Stimulated activated CD4-positive, alpha-beta T cell treated with anti-CD3 and anti-CD28 coated beads, TNF-alpha, amount 100 ng/mL, for 4 hours (primary cell): Measurements from ENCODE around the gene ZNG1C.
"Not testable (repeated sequence)": the region's sequence is repeated elsewhere in the genome, so short reads cannot be mapped to it uniquely, and the experiment has no call there.

Experiments
- DNase-seq, 3 experiments: peaks; one replicate each; pipeline ENCODE4 v3.0.0-alpha.2; 2020; ENCODE audit warnings: low read depth in 3 of 3

ZNG1C gene

DNA sequence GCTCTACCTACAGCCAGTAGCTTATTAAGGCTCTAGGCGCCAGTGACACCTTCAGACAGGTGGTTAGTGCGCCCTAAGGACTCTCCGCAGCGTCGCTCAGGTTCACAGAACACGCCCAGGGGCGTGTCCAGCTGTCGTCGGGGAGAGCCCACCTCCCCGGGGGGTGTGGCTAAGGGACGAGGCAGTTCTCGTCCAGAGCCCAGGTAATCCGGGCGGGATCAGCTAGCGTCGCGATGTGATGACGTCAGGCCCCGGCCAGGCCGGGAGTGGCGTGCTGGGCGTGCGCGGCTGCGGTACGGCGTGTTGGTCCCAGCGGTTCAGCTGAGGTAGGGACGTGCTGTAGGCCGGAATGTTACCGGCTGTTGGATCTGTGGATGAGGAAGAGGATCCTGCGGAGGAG, at the start of gene ZNG1C:
TSS of gene ZNG1C (plus strand) at position 301 of the 400 bp plus-strand sequence. CDS start at position 350, 49 bp downstream.
- not testable (repeated sequence) for DNase-seq

DNA sequence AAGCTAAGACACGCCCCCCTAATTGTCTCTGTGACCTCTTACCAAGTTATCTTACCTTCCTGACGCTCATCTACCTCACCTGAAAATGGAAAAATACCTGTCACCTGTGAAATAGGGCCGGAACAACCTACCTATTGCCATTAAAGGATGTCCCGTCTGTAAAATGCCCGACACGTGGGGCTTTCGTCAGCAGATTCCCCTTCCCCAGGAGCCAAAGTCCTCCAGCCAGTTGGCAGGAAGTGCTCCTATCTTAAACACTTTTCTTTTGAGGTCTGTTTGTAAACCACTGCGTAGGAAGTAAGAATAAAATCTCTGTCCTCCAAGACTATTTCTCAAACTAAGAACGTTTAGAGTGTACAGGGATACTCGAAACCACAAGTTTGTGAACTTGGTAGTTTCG, 654 bp downstream of the ZNG1C start:
- DNase-seq, result not testable (repeated sequence)

DNA sequence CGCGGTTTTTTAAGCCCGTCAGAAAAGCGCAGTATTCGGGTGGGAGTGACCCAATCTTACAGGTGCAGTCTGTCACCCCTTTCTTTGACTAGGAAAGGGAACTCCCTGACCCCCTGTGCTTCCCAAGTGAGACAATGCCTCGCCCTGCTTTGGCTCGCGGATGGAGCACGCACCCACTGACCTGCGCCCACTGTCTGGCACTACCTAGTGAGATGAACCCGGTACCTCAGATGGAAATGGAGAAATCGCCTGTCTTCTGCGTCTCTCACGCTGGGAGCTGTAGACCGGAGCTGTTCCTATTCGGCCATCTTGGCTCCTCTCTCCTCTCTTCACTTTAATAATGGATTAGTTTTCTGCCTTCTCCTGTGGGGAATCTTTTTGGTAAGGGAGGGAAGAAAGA, 39.3 kb downstream of the ZNG1C start:
- not testable (repeated sequence) for DNase-seq

DNA sequence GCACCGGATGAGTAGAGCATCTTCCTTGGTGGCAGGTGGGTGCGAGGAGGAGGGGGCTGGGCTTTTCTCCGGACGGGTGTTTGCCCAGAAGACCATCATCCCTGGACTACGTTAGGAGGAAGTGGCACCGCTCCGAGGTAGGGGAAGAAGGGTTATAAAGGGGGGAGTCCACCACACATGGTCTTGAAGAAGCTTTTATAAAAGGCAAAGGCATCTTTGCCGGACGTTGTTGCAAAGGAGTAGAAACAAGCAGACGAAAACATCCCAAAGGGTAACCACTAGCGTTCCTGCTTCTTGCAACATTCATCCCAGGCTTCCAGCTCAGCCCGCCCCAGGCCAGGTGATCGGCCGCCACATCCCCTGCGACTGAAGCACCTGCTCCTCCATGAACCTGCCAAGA, 60.8 kb downstream of the ZNG1C start, which contains the start of gene FOXD4L3:
TSS of gene FOXD4L3 (plus strand) at position 301 of the 400 bp plus-strand sequence. CDS start at position 386, 85 bp downstream.
- not testable (repeated sequence) for DNase-seq

DNA sequence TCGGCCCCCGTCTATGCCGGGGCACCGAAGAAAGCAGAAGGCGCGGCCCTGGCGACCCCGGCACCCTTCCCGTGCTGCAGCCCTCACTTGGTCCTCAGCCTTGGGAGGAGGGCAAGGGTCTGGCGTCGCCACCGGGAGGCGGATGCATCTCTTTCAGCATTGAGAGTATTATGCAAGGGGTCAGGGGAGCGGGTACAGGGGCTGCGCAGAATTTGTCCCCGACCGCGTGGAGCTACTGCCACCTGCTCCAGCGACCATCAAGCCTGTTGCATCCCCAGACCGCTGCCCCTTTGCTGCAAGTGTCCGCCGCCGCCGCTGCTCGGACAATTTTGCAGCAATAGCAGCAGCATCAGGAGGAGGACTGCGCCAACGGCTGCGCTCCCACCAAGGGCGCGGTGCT, 62.0 kb downstream of the ZNG1C start:
- DNase-seq, result not testable (repeated sequence)

DNA sequence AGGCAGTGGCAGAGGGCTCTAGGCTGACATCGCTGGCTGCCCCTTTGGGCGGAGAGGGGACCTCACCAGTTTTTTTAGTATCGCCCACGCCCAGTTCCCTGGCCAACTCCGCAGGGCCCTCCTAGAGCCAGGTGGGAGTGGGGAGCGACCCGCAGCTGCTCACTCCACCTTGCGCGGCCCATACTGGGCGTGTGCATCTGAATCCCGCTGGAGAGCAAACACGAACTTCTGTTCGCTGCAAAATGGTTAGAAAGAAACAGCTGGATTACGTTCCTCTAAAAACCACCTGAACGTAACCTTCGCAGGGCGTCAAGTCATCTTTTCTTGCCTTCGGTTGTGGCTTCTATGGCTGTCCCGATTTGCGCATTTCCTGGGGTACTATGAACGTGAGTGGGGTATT, 62.4 kb downstream of the ZNG1C start:
- not testable (repeated sequence) for DNase-seq

DNA sequence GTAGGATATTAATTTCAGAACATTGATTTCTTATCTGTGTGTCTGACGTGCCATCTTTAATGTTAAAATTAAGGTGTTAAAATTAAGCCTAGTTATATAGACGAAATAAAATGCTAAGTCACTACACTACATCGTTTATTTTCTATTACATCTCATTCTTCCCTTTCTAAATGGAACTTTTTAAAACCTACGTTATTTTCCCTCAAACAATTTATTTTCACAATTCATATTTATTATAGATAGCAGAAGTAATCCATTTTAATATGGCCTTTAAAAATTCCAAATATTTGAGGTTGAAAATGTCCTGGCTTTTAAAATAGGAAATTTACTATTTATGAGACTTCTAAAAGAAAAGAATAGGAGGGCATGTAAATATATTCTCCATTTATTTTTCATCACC, 63.0 kb downstream of the ZNG1C start:
- DNase-seq, result not testable (repeated sequence)

DNA sequence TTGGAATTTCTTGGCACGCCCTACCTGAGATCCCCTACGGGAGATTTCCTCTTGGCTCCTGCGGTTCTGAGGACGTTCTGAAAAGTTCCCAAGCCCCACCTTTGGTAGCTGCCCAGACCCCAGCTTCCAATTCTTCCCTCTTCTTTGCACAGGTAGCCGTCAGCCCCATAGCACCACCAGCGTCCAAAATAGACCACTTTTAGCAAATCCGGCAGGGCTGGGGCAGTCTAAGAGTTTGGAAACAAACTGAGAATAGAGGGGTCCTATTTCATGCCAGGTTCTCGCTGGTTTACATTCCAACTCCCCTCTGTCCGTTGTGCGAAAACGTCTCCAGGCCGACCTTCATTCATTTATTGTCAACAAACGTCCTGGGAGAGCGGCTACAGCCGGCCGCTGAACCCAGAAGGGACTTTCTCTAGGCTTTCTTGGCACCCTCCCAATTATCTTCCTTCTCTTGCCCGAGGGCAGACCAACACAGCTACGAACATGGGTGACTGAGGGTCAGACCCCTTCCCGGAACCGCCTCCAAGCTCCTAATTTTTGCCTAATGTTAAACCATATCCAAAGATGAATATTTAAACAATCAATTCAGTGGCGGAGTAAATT, 64.0 kb downstream of the ZNG1C start:
- DNase-seq, result not testable (repeated sequence)

DNA sequence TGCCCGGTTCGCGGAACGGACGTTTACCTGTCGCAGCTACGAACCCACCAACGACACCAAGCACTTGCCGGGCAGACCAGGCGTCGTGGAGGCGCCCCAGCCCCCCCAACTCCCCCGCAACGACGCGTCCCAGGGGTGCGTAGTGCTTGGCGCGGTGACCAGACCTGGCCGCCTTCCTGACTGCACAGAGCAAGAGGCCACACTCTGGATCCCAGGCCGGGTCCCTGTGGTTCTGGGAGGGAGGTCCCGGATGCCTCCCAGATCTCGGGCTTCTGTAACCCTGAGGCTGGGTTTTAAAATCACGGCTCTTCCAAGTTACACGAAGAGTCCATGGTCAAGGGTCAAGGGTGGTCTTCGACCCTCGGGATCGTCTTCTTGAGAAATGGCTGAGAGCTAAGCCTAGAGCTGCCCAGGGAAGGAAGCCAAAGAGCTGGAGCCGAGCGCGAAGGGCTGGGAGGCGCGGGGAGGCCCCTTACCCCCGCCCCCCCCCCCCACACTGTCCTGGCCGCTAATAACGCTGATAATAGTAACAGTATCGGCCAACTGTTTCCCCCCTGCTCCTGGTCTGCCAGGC, 64.7 kb downstream of the ZNG1C start:
- not testable (repeated sequence) for DNase-seq

DNA sequence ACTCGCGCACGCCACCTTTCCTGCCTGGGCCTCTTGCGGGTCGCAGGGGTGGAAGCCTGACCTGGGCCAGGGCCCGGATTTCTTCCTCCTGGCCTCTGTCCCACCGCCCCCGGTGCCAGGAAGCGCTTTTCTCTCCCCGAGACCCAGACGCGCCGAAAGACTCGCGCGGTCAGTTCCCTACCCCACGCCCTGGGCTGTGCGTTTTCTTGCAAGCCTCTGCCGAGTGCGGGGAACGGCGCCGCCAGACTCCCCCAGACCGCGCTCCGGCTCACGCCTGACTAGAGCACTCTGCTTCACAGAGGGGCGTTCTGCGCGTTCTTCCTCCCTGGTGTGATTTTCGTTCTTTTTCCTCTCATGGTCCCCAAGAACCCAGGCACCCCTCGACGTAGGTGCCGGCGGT, 65.3 kb downstream of the ZNG1C start:
- not testable (repeated sequence) for DNase-seq

DNA sequence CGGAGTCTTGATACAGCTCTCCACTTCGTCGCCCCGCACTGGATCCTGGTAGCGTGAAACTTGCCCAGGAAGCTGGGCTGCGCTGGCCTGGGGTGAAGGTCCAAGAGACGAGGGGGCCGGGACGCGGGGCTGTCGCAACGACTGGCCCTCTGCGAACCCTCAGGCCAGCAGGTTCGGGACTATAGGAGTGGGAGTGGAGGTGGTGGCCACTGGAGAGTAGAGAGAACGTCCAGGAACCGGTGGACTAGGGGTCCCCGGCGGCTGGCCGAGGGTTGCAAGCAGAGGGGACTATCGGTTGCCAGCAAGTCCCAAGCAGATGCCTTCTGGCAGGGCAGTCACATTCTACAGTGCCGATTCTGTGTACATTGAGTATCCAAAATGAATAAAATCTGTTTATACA, 65.9 kb downstream of the ZNG1C start:
- DNase-seq, result not testable (repeated sequence)

DNA sequence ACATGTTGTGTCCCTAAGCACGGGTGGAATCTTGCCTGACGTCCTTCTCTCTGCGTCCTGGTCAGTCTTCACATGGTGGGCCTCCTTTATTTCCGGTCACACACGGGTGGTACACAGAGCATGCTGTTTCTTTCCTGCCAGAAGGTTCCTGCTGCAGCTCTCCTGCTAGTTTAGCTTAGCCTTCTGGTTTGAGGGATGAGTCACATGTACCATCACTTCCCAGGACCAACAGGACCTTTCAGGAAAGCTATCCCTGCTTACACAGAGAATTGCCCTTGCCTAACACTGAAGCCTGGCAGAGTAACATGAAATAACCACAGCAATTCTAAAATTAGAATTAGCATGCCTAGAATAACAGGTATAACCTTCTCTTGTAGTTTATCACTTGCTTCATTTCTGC, 69.4 kb downstream of the ZNG1C start:
- not testable (repeated sequence) for DNase-seq

DNA sequence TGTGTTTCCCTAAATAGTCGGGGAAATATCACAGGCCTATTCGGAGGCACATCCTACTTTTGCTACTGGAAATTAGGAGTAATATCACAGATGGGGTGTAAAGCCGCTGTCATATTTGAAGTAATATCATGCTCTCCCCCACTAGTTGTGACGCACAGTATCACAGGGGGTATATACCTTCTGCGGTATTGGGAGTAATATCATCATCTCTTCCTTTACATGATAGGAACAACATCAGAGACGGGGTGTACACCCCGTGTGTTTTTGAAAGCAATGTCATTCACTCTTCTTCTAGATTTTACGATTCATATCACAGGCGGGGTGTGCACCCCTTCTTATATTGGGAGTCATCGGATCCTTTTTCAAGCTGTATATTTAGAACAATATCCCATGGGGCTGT, 76.4 kb downstream of the ZNG1C start:
- DNase-seq, result not testable (repeated sequence)

DNA sequence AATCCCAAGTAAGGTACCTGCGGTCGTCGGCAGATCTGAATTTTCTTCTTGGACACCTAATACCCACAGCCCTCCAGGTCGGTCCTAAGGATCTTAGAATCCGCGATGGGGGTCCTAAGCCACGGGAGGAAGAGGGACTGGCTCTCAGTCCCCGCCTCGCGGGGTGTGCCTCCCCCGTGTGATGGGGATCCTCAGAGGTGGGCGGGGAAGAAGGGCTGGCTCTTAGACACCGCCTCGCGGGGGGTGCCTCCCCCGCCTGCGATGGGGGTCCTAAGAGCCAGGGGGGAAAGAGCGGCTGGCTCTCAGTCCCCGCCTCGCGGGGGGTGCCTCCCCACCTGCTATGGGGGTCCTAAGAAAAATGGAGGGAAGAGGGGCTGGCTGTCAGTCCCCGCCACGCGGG, 82.0 kb downstream of the ZNG1C start:
- DNase-seq, result not testable (repeated sequence)

DNA sequence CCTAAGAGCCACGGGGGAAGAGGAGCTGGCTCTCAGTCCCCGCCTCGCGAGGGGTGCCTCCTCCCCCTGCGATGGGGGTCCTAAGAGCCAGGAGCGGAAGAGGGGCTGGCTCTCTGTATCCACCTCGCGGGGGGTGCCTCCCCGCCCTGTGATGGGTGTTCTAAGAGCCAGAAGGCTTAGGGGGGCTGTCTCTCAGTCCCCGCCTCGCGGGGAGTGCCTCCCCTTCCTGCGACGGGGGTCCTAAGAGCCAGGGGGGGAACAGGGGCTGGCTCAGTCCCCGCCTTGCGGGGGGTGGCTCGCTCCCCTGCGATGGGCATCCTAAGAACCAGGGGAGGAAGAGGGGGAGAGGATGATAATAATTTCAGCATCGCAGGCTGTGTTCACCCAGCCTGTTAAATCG, 82.7 kb downstream of the ZNG1C start:
- not testable (repeated sequence) for DNase-seq

DNA sequence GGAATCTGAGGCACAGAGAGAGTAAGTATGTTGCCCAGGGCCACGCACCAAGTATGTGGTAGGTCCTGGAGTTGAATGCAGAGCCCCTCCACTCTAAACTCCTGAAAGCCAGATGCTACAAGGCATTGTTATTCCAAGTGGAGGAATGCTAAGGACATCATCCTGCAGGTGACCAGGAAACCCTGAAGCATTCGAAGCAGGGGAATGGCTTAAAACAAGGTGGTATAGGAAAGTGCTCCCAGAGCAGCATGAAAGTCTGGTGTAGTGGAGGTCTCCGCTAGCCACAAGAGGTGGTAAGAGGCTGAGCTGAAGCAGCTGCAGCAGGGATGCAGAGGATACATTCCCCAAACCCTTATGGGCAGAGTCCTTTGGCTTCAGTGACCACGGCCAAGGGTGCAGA, 87.3 kb downstream of the ZNG1C start:
- DNase-seq, result not testable (repeated sequence)

DNA sequence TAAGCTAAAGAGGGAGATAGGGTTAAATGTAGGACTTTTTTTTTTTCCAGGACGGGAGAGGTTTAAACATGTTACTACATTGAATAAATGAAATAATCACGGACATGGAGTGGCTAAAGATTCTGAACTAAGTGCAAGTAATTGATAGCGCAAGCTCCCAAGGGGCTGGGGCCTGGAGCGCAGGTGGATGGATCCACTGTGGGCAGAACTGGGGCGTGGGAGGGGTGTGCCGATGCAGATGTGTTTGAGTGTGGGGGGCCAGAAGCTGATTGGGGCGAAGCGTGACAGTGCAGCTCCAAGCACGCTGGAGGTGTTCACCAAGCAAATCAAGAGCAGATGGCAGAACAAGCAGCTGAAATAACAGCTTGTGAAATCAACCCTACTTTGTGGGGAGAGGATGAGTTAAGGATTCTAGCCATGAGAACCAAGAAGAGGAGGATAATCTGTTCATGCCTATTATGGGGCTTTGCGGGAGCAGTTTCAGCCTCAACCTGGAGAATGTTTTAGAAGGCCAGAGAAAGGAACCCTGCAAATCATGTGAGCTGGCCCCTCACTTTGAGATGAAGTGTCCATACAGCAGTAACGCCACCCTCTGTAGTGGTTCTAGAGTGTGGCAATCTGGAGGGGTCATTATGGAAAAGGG, 88.9 kb downstream of the ZNG1C start:
- DNase-seq, result not testable (repeated sequence)

DNA sequence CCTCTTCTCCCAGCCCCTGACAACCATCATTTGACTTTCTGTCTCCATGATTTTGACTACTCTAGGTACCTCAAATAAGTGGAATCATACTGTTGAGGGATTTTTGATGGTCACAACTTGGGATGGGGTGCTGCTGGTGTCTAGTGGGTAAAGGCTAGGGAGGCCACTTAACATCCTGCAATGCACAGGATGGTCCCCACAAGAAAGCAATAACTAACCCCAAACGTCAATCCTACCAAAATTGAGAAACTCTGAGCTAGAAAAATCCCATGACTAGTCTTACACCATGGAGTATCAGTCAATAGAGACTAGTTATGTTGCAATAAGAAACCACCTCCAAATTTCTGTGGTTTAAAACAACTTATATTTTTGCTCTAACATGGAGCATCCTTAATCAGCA, 90.3 kb downstream of the ZNG1C start:
- DNase-seq, result not testable (repeated sequence)

DNA sequence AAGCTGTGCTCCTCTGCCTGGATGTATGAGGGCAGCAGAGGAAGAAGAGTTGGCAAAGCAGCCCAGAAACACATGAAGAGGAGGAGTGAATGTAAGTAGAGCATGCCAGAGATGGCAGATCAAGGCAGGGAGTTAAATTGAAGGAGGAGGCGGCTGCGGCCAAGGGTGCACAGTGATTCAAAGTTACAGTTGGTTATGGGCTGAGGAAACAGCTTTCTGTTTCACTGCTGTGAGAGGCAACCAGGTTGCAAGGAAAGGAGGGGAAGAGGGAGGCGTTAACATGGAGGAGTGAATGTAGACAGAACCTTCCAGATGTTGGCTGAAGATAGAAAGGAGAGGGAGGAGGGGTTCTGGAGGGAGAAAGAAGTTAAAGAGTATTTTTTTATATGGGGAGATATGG, 94.2 kb downstream of the ZNG1C start:
- not testable (repeated sequence) for DNase-seq

DNA sequence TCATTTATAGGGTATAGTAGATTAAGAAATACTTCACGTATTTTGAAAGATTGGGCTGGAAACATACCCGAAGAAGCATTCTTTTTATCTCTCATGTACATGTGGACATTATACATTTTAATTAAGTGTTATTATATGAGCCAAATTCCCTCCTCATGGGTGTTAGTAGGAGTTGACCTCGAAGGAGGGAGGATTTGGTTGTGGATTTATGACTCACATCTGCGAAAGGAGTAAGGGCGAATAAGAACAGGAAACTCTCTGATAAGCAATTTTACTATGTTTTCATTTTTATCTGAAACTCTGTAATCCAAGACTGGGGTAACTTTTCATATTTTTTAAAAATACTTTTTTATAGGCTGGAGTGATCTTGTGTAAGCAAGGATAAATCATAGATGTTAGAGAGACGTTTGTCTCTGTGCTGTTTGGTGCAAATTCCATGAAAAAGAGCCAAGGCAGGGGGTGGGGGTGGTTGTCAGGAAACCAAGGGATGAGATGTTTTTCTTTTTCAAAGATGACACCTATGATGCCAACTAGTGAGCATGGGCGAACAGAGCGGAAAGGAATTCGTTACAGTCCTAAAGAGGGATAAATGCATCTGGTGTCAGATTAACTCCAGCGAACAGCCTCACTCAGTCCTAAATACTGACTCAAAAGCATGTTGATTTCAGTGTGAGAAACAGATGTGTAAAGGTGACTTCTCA, 95.0 kb downstream of the ZNG1C start:
- not testable (repeated sequence) for DNase-seq

DNA sequence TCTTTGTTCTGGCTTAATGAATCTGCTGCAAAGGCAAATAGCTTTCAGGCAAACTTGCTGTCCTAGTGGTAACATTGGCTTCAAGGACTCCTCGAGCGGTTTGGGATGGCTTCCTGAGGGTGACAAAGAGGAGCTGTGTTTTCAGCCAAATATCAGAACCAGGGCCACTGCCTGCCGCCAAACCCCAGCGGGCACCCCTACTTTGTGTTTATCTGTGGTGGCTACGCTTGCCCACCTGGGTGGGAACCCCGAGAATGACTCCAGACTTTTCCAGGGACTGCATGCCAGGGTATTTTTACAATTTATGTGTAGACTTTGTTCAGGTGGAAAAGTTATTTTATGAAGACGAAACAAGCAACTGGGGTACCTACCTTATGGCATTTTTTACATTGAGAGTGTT, 96.2 kb downstream of the ZNG1C start:
- DNase-seq, result not testable (repeated sequence)
